K562 (cell line): Measurements from ENCODE around the gene RBMX. TPM values are rescaled to one million over a fixed set of nuclear protein-coding genes. Genes with fewer than 3 reads are reported as not detected.

ENCODE experiments used
- ARID1B ChIP-seq: fragments of 450-650 bp; IDR thresholded peaks from 2 replicates; pipeline ENCODE4 v1.6.1; 2016; ENCODE audit warnings: antibody characterized with exemption, mild to moderate bottlenecking, inconsistent platforms
- ATF3 ChIP-seq, 2 experiments: fragments of 450-650 bp in 1 of 2; sonication (generic) in 1 of 2; formaldehyde crosslinking in 1 of 2; IDR thresholded peaks in 1 of 2; conservative IDR thresholded peaks in 1 of 2; 2 replicates each; pipeline versions ENCODE4 v1.6.1 to v1.8.1; 2016 to 2023; ENCODE audit warnings: mild to moderate bottlenecking in 2 of 2, moderate library complexity in 2 of 2, inconsistent platforms in 1 of 2, missing genetic modification reagents in 1 of 2
- ELF1 ChIP-seq: fragments of 200-800 bp; sonication (Bioruptor generic); IDR thresholded peaks from 2 replicates; pipeline ENCODE4 v1.6.1; 2016; ENCODE audit warnings: missing genetic modification characterization, missing compliant biosample characterization
- ETV1 ChIP-seq: fragments of 450-650 bp; conservative IDR thresholded peaks from 2 replicates; pipeline ENCODE4 v1.6.1; 2016; ENCODE audit warnings: missing genetic modification characterization, control low read depth, low read depth, missing compliant biosample characterization
- FUS ChIP-seq: fragments of 200-400 bp; formaldehyde crosslinking; optimal IDR thresholded peaks from 2 replicates; pipeline ENCODE3; 2017; ENCODE audit warnings: low read depth, low read length
- HIVEP1 ChIP-seq: fragments of 250-450 bp; sonication (Bioruptor Pico); IDR thresholded peaks from 2 replicates; pipeline ENCODE4 v1.4.0; 2020; ENCODE audit warnings: mild to moderate bottlenecking
- MAFG ChIP-seq: fragments of 450-650 bp; conservative IDR thresholded peaks from 2 replicates; pipeline ENCODE4 v1.6.1; 2016; ENCODE audit warnings: missing genetic modification characterization, missing compliant biosample characterization
- MEIS2 ChIP-seq: fragments of 450-650 bp; IDR thresholded peaks from 2 replicates; pipeline ENCODE4 v1.6.1; 2014; ENCODE audit warnings: mild to moderate bottlenecking; ENCODE audit not compliant: partially characterized antibody
- MTA1 ChIP-seq: fragments of 450-650 bp; IDR thresholded peaks from 2 replicates; pipeline ENCODE4 v1.6.1; 2017; ENCODE audit warnings: borderline replicate concordance
- MXD1 ChIP-seq: fragments of 250-450 bp; sonication (Bioruptor Pico); IDR thresholded peaks from 2 replicates; pipeline ENCODE4 v1.8.0; 2021; ENCODE audit warnings: borderline replicate concordance, mild to moderate bottlenecking, moderate library complexity; ENCODE audit not compliant: poor library complexity, severe bottlenecking
- NR2F6 ChIP-seq: fragments of 450-650 bp; formaldehyde crosslinking; IDR thresholded peaks from 2 replicates; pipeline ENCODE4 v1.4.0; 2020; ENCODE audit warnings: mild to moderate bottlenecking
- SIN3A ChIP-seq, 2 experiments: fragments of 150-350 bp in 1 of 2; IDR thresholded peaks; 2 replicates each; pipeline ENCODE4 v1.6.1; 2011 to 2016; ENCODE audit warnings: borderline replicate concordance in 2 of 2, low read depth in 2 of 2, low read length in 2 of 2, mild to moderate bottlenecking in 2 of 2, moderate library complexity in 2 of 2; ENCODE audit not compliant: control insufficient read depth in 1 of 2
- TAF9B ChIP-seq: fragments of 450-650 bp; IDR thresholded peaks from 2 replicates; pipeline ENCODE4 v1.6.1; 2018; ENCODE audit warnings: mild to moderate bottlenecking; ENCODE audit not compliant: partially characterized antibody
- ZBTB5 ChIP-seq: fragments of 450-650 bp; IDR thresholded peaks from 2 replicates; pipeline ENCODE4 v1.6.1; 2017; ENCODE audit warnings: antibody characterized with exemption
- ZFX ChIP-seq: sonication (generic); formaldehyde crosslinking; IDR thresholded peaks from 2 replicates; pipeline ENCODE4 v1.8.0; 2022; ENCODE audit warnings: mild to moderate bottlenecking, missing genetic modification reagents, moderate library complexity
- ZNF184 ChIP-seq: sonication (generic); formaldehyde crosslinking; IDR thresholded peaks from 2 replicates; pipeline ENCODE4 v1.5.0; 2020; ENCODE audit warnings: missing genetic modification reagents
- ZNF274 ChIP-seq: IDR thresholded peaks from 2 replicates; pipeline ENCODE4 v1.6.1; 2011; ENCODE audit warnings: low read depth, mild to moderate bottlenecking, low read length, moderate library complexity, borderline replicate concordance
- ZNF780A ChIP-seq: fragments of 250-450 bp; sonication (Bioruptor Pico); IDR thresholded peaks from 2 replicates; pipeline ENCODE4 v1.5.0; 2021; ENCODE audit warnings: mild to moderate bottlenecking
- ZNF79 ChIP-seq: fragments of 250-450 bp; sonication (Bioruptor Pico); IDR thresholded peaks from 2 replicates; pipeline ENCODE4 v1.4.0; 2020; ENCODE audit warnings: low read depth, mild to moderate bottlenecking, moderate library complexity
- polyA plus RNA-seq, 8 experiments: library from polyadenylated mRNA; depleted of rRNA in 4 of 8; stranded (reverse) in 5 of 8; unstranded in 3 of 8; fragments of >200 nt; fragmentation: Nextera tagmentation in 2 of 8; fragmentation: Illumina TruSeq in 1 of 8; extraction: Ambion mirVana in 2 of 8; extraction: Trizol in 1 of 8; gene quantifications; 2 replicates each; pipeline versions ENCODE4 v1.2.1 to v1.2.3, GENCODE V29; 2011 to 2014; ENCODE audit warnings: inconsistent platforms in 1 of 8, missing spikeins in 1 of 8
- total RNA-seq, 7 experiments: library from RNA; depleted of rRNA in 6 of 7; stranded (reverse); fragments of >200 nt in 6 of 7; fragmentation: Illumina TruSeq in 2 of 7; extraction: Trizol in 2 of 7; gene quantifications; 2 replicates each; pipeline versions ENCODE4 v1.2.1 to v1.2.3, GENCODE V29; 2011 to 2021; ENCODE audit warnings: low replicate concordance in 1 of 7
- TF ChIP-seq, protein P1 (sequence below), 3 experiments: fragments of 200-800 bp in 1 of 3; sonication (Bioruptor generic) in 1 of 3; sonication (generic) in 1 of 3; formaldehyde crosslinking in 1 of 3; IDR thresholded peaks; 2 replicates each; pipeline versions ENCODE4 v1.6.1 to v1.8.0; 2016 to 2022; ENCODE audit warnings: mild to moderate bottlenecking in 2 of 3, missing compliant biosample characterization in 2 of 3, missing genetic modification characterization in 2 of 3, missing genetic modification reagents in 1 of 3
- TF ChIP-seq, protein P2 (sequence below): fragments of 200-400 bp; formaldehyde crosslinking; IDR thresholded peaks from 2 replicates; pipeline ENCODE4 v1.6.1; 2017; ENCODE audit warnings: mild to moderate bottlenecking, low read depth, low read length, moderate library complexity

Gene RBMX
- total and polyA plus RNA-seq, 9 of the 15 experiments (the other 6 are each of a cell fraction or from before 2014, with no cell fraction given), result 405 to 671 (median 540) TPM

DNA sequence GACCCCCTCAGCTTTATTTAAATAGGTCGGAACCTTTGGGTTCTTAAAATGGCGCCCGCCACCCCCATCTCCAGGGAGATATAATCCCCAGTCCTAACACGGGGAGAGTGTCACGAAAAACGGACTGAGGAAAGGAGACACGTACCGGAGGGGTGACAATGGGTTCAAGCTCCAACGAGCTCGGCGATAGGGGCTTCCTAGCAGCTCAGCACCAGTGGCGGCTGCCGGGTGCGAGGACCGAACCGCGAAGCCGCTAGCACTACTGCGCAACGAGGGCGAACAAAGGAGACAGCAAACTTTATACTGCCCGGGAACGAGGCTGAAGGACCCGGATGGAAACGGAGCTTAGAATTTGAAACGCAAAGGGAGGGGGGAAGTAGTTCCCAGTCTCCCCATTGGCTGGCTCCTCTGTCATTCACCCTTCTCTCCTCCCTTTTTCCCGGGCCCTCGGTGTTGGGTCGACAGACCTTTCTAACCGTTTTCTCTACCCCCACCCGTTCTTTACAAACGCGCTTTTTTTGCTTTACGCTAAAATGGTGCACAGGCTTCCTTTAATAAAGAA lies at the start of gene RBMX (continued):
- TF ChIP-seq, protein P1, sequence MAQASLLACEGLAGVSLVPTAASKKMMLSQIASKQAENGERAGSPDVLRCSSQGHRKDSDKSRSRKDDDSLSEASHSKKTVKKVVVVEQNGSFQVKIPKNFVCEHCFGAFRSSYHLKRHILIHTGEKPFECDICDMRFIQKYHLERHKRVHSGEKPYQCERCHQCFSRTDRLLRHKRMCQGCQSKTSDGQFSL (CRISPR knock-in tag; IDR thresholded peaks at IDR 0.05), result peak; percentile 56
- TF ChIP-seq, protein P1 (tag; IDR thresholded peaks at IDR 0.05), result no peak
- TF ChIP-seq SIN3A (IDR thresholded peaks at IDR 0.05; ENCODE audit: borderline replicate concordance in 2 of 2, control insufficient read depth in 1 of 2, low read depth in 2 of 2, low read length in 2 of 2), result peak in 1 of 2 experiments; percentile 65; a peak in 2 of 4 replicates
- TF ChIP-seq ETV1 (tag), result no peak
- TF ChIP-seq ZNF274, result no peak
- no peak for TF ChIP-seq ZNF184 (CRISPR knock-in tag)
- TF ChIP-seq ELF1 (tag), result peak; percentile 69
- no peak for TF ChIP-seq ATF3 (IDR thresholded peaks at IDR 0.05)
- TF ChIP-seq ATF3 (CRISPR knock-in tag; conservative IDR thresholded peaks at IDR 0.05), result no peak
- no peak for TF ChIP-seq ZBTB5
- TF ChIP-seq NR2F6, result no peak
- TF ChIP-seq, protein P2, sequence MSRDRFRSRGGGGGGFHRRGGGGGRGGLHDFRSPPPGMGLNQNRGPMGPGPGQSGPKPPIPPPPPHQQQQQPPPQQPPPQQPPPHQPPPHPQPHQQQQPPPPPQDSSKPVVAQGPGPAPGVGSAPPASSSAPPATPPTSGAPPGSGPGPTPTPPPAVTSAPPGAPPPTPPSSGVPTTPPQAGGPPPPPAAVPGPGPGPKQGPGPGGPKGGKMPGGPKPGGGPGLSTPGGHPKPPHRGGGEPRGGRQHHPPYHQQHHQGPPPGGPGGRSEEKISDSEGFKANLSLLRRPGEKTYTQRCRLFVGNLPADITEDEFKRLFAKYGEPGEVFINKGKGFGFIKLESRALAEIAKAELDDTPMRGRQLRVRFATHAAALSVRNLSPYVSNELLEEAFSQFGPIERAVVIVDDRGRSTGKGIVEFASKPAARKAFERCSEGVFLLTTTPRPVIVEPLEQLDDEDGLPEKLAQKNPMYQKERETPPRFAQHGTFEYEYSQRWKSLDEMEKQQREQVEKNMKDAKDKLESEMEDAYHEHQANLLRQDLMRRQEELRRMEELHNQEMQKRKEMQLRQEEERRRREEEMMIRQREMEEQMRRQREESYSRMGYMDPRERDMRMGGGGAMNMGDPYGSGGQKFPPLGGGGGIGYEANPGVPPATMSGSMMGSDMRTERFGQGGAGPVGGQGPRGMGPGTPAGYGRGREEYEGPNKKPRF, result no peak
- TF ChIP-seq HIVEP1 (CRISPR knock-in tag), result no peak
- no peak for TF ChIP-seq MTA1
- TF ChIP-seq MXD1 (CRISPR knock-in tag), result no peak
- TF ChIP-seq ARID1B, result no peak; the same call in 1 of the 2 replicates
- no peak for TF ChIP-seq MEIS2
- no peak for TF ChIP-seq MAFG
- TF ChIP-seq ZNF780A (CRISPR knock-in tag), result no peak
- no peak for TF ChIP-seq ZNF79 (CRISPR knock-in tag)
- TF ChIP-seq FUS, result no peak
- peak; percentile 33; the same call in 1 of the 2 replicates for TF ChIP-seq ZFX
- peak; percentile 89 for TF ChIP-seq TAF9B
